DND-41 (cell line): Measurements from ENCODE around the gene RBM27.
"Not testable (repeated sequence)": the region's sequence is repeated elsewhere in the genome, so short reads cannot be mapped to it uniquely, and the experiment has no call there.

Experiments
- ATAC-seq: fragments of 200-7000 bp; cut with Tn5 transposase; 3 replicates; pipeline ENCODE4 v1.9.1; 2021; ENCODE audit warnings: low read depth; ENCODE audit not compliant: insufficient read depth
- DNase-seq: peaks from one replicate; pipeline ENCODE4 v3.0.0-alpha.2; 2020
- H2AFZ ChIP-seq: 2 replicates; pipeline ENCODE4 v1.6.0; 2012; ENCODE audit warnings: low read depth, low read length
- H3K27ac ChIP-seq: 2 replicates; pipeline ENCODE4 v1.5.1; 2012; ENCODE audit warnings: low read length, inconsistent platforms
- H3K27me3 ChIP-seq: fragments of 200-600 bp; sonication (generic); 2 replicates; pipeline ENCODE4 v1.6.0; 2012; ENCODE audit warnings: low read length, mild to moderate bottlenecking, inconsistent platforms; ENCODE audit not compliant: insufficient read depth, poor library complexity
- H3K36me3 ChIP-seq: 2 replicates; pipeline ENCODE4 v1.5.1; 2012; ENCODE audit warnings: low read length, inconsistent platforms; ENCODE audit not compliant: insufficient read depth
- H3K4me1 ChIP-seq: 2 replicates; pipeline ENCODE4 v1.5.1; 2012; ENCODE audit warnings: mild to moderate bottlenecking, low read length; ENCODE audit not compliant: insufficient read depth
- H3K4me2 ChIP-seq: 2 replicates; pipeline ENCODE4 v1.6.0; 2012; ENCODE audit warnings: mild to moderate bottlenecking, moderate library complexity, low read length, inconsistent platforms; ENCODE audit not compliant: insufficient read depth
- H3K4me3 ChIP-seq, 2 experiments: fragments of 200-600 bp in 1 of 2; shearing (Covaris generic) in 1 of 2; 2 replicates each; pipeline ENCODE4 v1.5.1; 2012 to 2016; ENCODE audit warnings: inconsistent platforms in 2 of 2, low read length in 2 of 2, mild to moderate bottlenecking in 2 of 2, low read depth in 1 of 2, moderate library complexity in 1 of 2
- H3K79me2 ChIP-seq: 2 replicates; pipeline ENCODE4 v1.6.0; 2012; ENCODE audit warnings: low read length, inconsistent platforms; ENCODE audit not compliant: insufficient read depth
- H3K9ac ChIP-seq: 2 replicates; pipeline ENCODE4 v1.6.0; 2012; ENCODE audit warnings: low read depth, mild to moderate bottlenecking, inconsistent platforms, low read length, moderate library complexity
- H3K9me3 ChIP-seq: 2 replicates; pipeline ENCODE4 v1.5.1; 2012; ENCODE audit warnings: low read length, moderate library complexity, mild to moderate bottlenecking, inconsistent platforms; ENCODE audit not compliant: insufficient read depth, severe bottlenecking
- H4K20me1 ChIP-seq: 2 replicates; pipeline ENCODE4 v1.6.0; 2012; ENCODE audit warnings: low read length; ENCODE audit not compliant: insufficient read depth
- CTCF ChIP-seq: IDR thresholded peaks from 2 replicates; pipeline ENCODE4 v1.5.1; 2012; ENCODE audit warnings: borderline replicate concordance, low read length, moderate library complexity, mild to moderate bottlenecking; ENCODE audit not compliant: poor library complexity, severe bottlenecking; ENCODE audit errors: extremely low read depth
- EZH2 ChIP-seq: IDR thresholded peaks from 3 replicates; pipeline ENCODE4 v1.6.1; 2012; ENCODE audit warnings: borderline replicate concordance, low read depth, mild to moderate bottlenecking, moderate library complexity, low read length, inconsistent platforms; ENCODE audit not compliant: severe bottlenecking

Gene RBM27

GRCh38 chr5:146194997-146195396 is 8.4 kb upstream of the RBM27 start:
- H3K4me2 ChIP-seq, H3K36me3 ChIP-seq, H2AFZ ChIP-seq, H3K9me3 ChIP-seq, DNase-seq, H3K4me1 ChIP-seq, H4K20me1 ChIP-seq, H3K27ac ChIP-seq, H3K79me2 ChIP-seq, H3K27me3 ChIP-seq, ATAC-seq, H3K9ac ChIP-seq, H3K4me3 ChIP-seq: not testable (repeated sequence)

GRCh38 chr5:146196459-146197048 is 6.9 kb upstream of the RBM27 start:
- no peak for TF ChIP-seq EZH2

DNA sequence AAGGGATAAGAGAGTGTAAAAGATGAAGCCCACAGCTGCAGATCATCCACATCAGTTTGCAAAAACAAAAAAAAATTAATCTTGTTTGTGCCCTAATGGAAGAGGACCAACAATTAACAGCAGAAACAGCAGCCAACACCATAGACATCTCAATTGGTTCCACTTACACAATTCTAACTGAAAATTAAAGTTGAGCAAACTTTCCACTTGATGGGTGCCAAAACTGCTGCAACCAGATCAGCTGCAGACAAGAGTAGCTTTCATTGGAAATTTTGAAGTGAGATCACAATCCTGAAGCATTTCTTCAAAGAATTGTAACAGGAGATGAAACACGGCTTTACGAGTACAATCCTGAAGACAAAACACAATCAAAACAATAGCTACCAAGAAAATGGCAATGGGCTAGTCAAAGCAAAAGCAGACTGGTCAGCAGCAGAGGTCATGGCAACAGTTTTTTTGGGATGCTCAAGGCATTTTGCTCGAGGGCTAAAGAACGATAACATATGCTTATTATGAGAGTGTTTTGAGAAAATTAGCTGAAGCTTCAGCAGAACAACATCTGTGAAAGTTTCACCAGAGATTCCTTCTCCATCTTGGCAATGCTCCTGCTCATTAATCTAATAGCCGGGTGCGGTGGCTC is 4.1 kb upstream of the RBM27 start:
- H4K20me1 ChIP-seq, result no peaks in the 10 kb centered on the region
- H3K27me3 ChIP-seq, result no peaks in the 10 kb centered on the region
- no peak overlapping the region for H3K4me3 ChIP-seq
- ATAC-seq (no peak), DNase-seq (no peak)
- no peak overlapping the region for H3K27ac ChIP-seq
- no peak overlapping the region for H3K4me2 ChIP-seq
- no peak overlapping the region for H3K9ac ChIP-seq
- TF ChIP-seq CTCF, result no peak
- TF ChIP-seq EZH2, result no peak
- H3K9me3 ChIP-seq, result no peaks in the 10 kb centered on the region
- H3K36me3 ChIP-seq, result no peaks in the 10 kb centered on the region
- H3K79me2 ChIP-seq, result peaks cover 9% of the 10 kb centered on the region
- H2AFZ ChIP-seq, result no peak overlapping the region
- peaks cover 10% of the 10 kb centered on the region for H3K4me1 ChIP-seq

More at GRCh38 chr5:146196459-146197048, 6.9 kb upstream of the RBM27 start:
- no peak overlapping the region for H3K27ac ChIP-seq
- no peak overlapping the region for H3K9ac ChIP-seq
- H2AFZ ChIP-seq, result no peak overlapping the region
- no peaks in the 10 kb centered on the region for H4K20me1 ChIP-seq
- H3K4me1 ChIP-seq, result no peaks in the 10 kb centered on the region
- H3K4me2 ChIP-seq, result no peak overlapping the region
- DNase-seq (no peak), ATAC-seq (no peak)
- no peaks in the 10 kb centered on the region for H3K9me3 ChIP-seq
- H3K27me3 ChIP-seq, result no peaks in the 10 kb centered on the region
- no peaks in the 10 kb centered on the region for H3K36me3 ChIP-seq
- H3K4me3 ChIP-seq, result no peak overlapping the region
- H3K79me2 ChIP-seq, result no peaks in the 10 kb centered on the region

DNA sequence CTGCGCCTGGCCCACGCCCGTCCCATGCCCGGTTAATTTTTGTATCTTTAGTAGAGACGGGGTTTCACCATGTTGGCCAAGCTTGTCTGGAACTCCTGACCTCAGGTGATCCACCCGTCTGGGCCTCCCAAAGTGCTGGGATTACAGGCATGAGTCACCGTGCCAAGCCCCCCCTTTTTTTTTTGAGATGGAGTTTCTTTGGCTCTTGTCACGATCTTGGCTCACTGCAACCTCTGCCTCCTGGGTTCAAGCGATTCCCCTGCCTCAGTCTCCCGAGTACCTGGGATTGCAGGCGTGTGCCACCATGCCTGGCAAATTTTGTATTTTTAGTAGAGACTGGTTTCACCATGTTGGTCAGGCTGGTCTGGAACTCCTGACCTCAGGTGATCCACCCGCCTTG is 1.6 kb upstream of the RBM27 start:
- H3K4me1 ChIP-seq, result peaks cover 33% of the 10 kb centered on the region
- not testable (repeated sequence) for H4K20me1 ChIP-seq, H3K27me3 ChIP-seq, H2AFZ ChIP-seq, H3K9me3 ChIP-seq, H3K36me3 ChIP-seq, H3K4me3 ChIP-seq, DNase-seq, ATAC-seq, H3K27ac ChIP-seq, H3K9ac ChIP-seq
- peaks cover 34% of the 10 kb centered on the region for H3K79me2 ChIP-seq
- H3K4me2 ChIP-seq, result peak overlapping the region; percentile 69; the same call in 1 of the 2 replicates

DNA sequence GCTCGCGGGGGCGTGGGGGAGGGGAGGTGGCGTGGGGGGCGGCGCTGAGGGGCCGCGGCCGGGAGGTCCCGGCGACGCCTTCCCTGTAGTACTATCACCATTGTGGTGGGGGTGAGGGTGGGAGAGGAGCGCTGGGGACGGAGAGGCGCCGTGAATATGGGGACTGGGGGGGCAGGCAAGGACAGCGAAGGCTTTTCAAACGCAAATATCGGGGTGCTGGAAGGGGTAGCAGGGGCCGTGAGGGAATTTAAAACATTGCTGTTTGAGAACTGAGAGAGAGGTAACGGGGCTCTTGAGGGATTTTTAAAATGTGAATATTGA is 427 bp downstream of the RBM27 start:
- H3K79me2 ChIP-seq, result peaks cover 52% of the 10 kb centered on the region
- peak; percentile 41 for ATAC-seq
- H3K4me2 ChIP-seq, result peak overlapping the region; percentile 69
- H3K4me1 ChIP-seq, result peaks cover 37% of the 10 kb centered on the region
- H3K36me3 ChIP-seq, result no peaks in the 10 kb centered on the region; the same call in none of the 2 replicates
- H2AFZ ChIP-seq, result peak overlapping the region; percentile 58
- peak overlapping the region; percentile 39 to 76; a peak in 3 of 4 replicates for H3K4me3 ChIP-seq
- TF ChIP-seq EZH2 (no peak), CTCF (no peak)
- no peaks in the 10 kb centered on the region for H3K27me3 ChIP-seq
- H3K9me3 ChIP-seq, result no peaks in the 10 kb centered on the region
- no peak for DNase-seq
- peaks cover 17% of the 10 kb centered on the region; the same call in 1 of the 2 replicates for H4K20me1 ChIP-seq
- peak overlapping the region; percentile 79 for H3K27ac ChIP-seq
- H3K9ac ChIP-seq, result peak overlapping the region; percentile 71
